HAP-1 (cell line): ENCODE measurements around the gene TRIM28.
"Not testable (repeated sequence)": the region's sequence is repeated elsewhere in the genome, so short reads cannot be mapped to it uniquely, and the experiment has no call there.

Experiments
- DNase-seq, 2 experiments: peaks; one replicate each; pipeline ENCODE4 v3.0.0-alpha.2; 2016 to 2020; ENCODE audit warnings: low spot score in 2 of 2
- H3K27me3 ChIP-seq: fragments of 250-450 bp; sonication (Bioruptor Pico); 2 replicates; pipeline ENCODE4 v1.5.1; 2020; ENCODE audit warnings: low read depth, mild to moderate bottlenecking, moderate library complexity
- H3K36me3 ChIP-seq: fragments of 250-450 bp; sonication (Bioruptor Pico); replicated peaks from 2 replicates; pipeline ENCODE4 v1.5.1; 2020; ENCODE audit warnings: mild to moderate bottlenecking
- H3K4me1 ChIP-seq: fragments of 250-450 bp; sonication (Bioruptor Pico); 2 replicates; pipeline ENCODE4 v1.5.1; 2020; ENCODE audit warnings: mild to moderate bottlenecking
- H3K4me3 ChIP-seq: fragments of 250-450 bp; sonication (Bioruptor Pico); 2 replicates; pipeline ENCODE4 v1.5.1; 2020; ENCODE audit warnings: mild to moderate bottlenecking, moderate library complexity
- H3K9me3 ChIP-seq: fragments of 250-450 bp; sonication (Bioruptor Pico); 2 replicates; pipeline ENCODE4 v1.5.1; 2020; ENCODE audit warnings: mild to moderate bottlenecking, moderate library complexity
- in situ Hi-C: fragments of 300-500 bp; cut with MboI; formaldehyde crosslinking; loops from 3 replicates; pipeline ENCODE4 v1.14.3; 2020; ENCODE audit warnings: low sequenced_read_pairs, inconsistent platforms, mixed read lengths

The TRIM28 gene

GRCh38 chr19:58543826-58544590 is at the start of gene TRIM28:
TRIM28 (plus strand) TSS chr19:58544064; CDS start chr19:58544758, 694 bp downstream.
- no peaks in the 10 kb centered on the region for H3K9me3 ChIP-seq
- H3K27me3 ChIP-seq = no peaks in the 10 kb centered on the region
- DNase-seq = peak; percentile 99 to 100
- in situ Hi-C loops = no loop called here
- peaks cover 38% of the 10 kb centered on the region for H3K36me3 ChIP-seq
- H3K4me3 ChIP-seq = peak within 1 kb of the TSS; percentile 67
- H3K4me1 ChIP-seq = peaks cover 12% of the 10 kb centered on the region

- Histone ChIP-seq H3K36me3 (no peaks in the 10 kb centered on the region), H3K9me3 (no peaks in the 10 kb centered on the region), H3K4me1 (peaks cover 13% of the 10 kb centered on the region), H3K4me3 (no peak overlapping the region), H3K27me3 (no peaks in the 10 kb centered on the region)
- in situ Hi-C loops = no loop called here
- DNase-seq = no peak
Measured at GRCh38 chr19:58497634-58498170, 46.2 kb upstream of the TRIM28 start.

- Histone ChIP-seq H3K4me1 (peaks cover 13% of the 10 kb centered on the region), H3K9me3 (no peaks in the 10 kb centered on the region), H3K27me3 (no peaks in the 10 kb centered on the region), H3K36me3 (no peaks in the 10 kb centered on the region), H3K4me3 (peak overlapping the region; percentile 46)
- DNase-seq = no peak
- in situ Hi-C loops = no loop called here
Measured at GRCh38 chr19:58498316-58499020, 45.4 kb upstream of the TRIM28 start.

- Histone ChIP-seq H3K4me3 (peak overlapping the region; percentile 46), H3K4me1 (peaks cover 13% of the 10 kb centered on the region), H3K27me3 (no peaks in the 10 kb centered on the region), H3K9me3 (no peaks in the 10 kb centered on the region), H3K36me3 (no peaks in the 10 kb centered on the region)
- peak; percentile 98 to 100 for DNase-seq
- in situ Hi-C loops = no loop called here
Measured at GRCh38 chr19:58499021-58499927, 44.6 kb upstream of the TRIM28 start.

GRCh38 chr19:58500242-58500641 is 43.6 kb upstream of the TRIM28 start:
- in situ Hi-C loops = no loop called here
- no peaks in the 10 kb centered on the region for H3K36me3 ChIP-seq
- no peak overlapping the region for H3K4me3 ChIP-seq
- no peak for DNase-seq
- H3K9me3 ChIP-seq = no peaks in the 10 kb centered on the region
- H3K4me1 ChIP-seq = peaks cover 13% of the 10 kb centered on the region
- no peaks in the 10 kb centered on the region for H3K27me3 ChIP-seq

GRCh38 chr19:58507602-58508223 is 36.2 kb upstream of the TRIM28 start:
- H3K27me3 ChIP-seq, H3K4me1 ChIP-seq, H3K9me3 ChIP-seq, DNase-seq, H3K4me3 ChIP-seq, in situ Hi-C loops, H3K36me3 ChIP-seq: not testable (repeated sequence)

GRCh38 chr19:58509731-58510083 is 34.2 kb upstream of the TRIM28 start:
- no peak for DNase-seq
- in situ Hi-C loops = no loop called here
- Histone ChIP-seq H3K27me3 (no peaks in the 10 kb centered on the region), H3K4me1 (peaks cover 6% of the 10 kb centered on the region), H3K4me3 (no peak overlapping the region), H3K36me3 (peaks cover 3% of the 10 kb centered on the region), H3K9me3 (no peaks in the 10 kb centered on the region; the same call in 1 of the 2 replicates)

GRCh38 chr19:58510084-58510862 is 33.6 kb upstream of the TRIM28 start:
- peaks cover 7% of the 10 kb centered on the region for H3K36me3 ChIP-seq
- no peaks in the 10 kb centered on the region; the same call in 1 of the 2 replicates for H3K9me3 ChIP-seq
- in situ Hi-C loops = no loop called here
- no peak for DNase-seq
- H3K27me3 ChIP-seq = no peaks in the 10 kb centered on the region
- no peak overlapping the region for H3K4me3 ChIP-seq
- peaks cover 9% of the 10 kb centered on the region for H3K4me1 ChIP-seq

- Histone ChIP-seq H3K4me3 (no peak within 1 kb of the TSS), H3K9me3 (no peaks in the 10 kb centered on the region; the same call in 1 of the 2 replicates), H3K27me3 (no peaks in the 10 kb centered on the region), H3K36me3 (peaks cover 16% of the 10 kb centered on the region), H3K4me1 (peaks cover 9% of the 10 kb centered on the region)
- no peak for DNase-seq
- in situ Hi-C loops = no loop called here
Measured at GRCh38 chr19:58511353-58512208, 32.3 kb upstream of the TRIM28 start, which contains the start of gene SLC27A5. SLC27A5 (minus strand) TSS chr19:58511992; CDS start chr19:58511955, 37 bp downstream.

GRCh38 chr19:58513213-58513693 is 30.6 kb upstream of the TRIM28 start:
- in situ Hi-C loops = no loop called here
- Histone ChIP-seq H3K27me3 (no peaks in the 10 kb centered on the region), H3K4me1 (peaks cover 12% of the 10 kb centered on the region), H3K4me3 (no peak overlapping the region), H3K36me3 (peaks cover 20% of the 10 kb centered on the region), H3K9me3 (no peaks in the 10 kb centered on the region)
- DNase-seq = no peak

- H3K4me1 ChIP-seq = peaks cover 16% of the 10 kb centered on the region
- peak; percentile 80 to 95 for DNase-seq
- no peaks in the 10 kb centered on the region for H3K27me3 ChIP-seq
- peak overlapping the region; percentile 44 for H3K4me3 ChIP-seq
- no peaks in the 10 kb centered on the region for H3K9me3 ChIP-seq
- in situ Hi-C loops = no loop called here
- peaks cover 20% of the 10 kb centered on the region for H3K36me3 ChIP-seq
Measured at GRCh38 chr19:58513694-58514563, 29.9 kb upstream of the TRIM28 start.
